Activated CD4-positive, alpha-beta T cell treated with anti-CD3 and anti-CD28 coated beads for 4 hours (primary cell): ENCODE data around the gene LILRA1.
"Not testable (repeated sequence)": the region's sequence is repeated elsewhere in the genome, so short reads cannot be mapped to it uniquely, and the experiment has no call there.

Experiments
- DNase-seq, 2 donors: peaks; one replicate each; pipeline ENCODE4 v3.0.0-alpha.2; 2020

Gene LILRA1

DNA sequence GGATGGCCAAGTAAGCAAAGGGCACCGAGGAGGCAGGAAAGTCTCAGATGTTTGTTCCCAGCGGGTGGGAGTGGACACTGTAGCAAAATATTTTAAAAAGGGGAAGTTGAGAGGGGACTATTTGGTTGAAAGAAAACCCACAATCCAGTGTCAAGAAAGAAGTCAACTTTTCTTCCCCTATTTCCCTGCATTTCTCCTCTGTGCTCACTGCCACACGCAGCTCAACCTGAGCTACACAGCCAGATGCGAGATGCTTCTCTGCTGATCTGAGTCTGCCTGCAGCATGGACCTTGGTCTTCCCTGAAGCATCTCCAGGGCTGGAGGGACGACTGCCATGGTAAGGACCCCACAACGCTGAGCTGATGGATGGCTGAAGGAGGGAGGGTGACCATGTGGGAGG lies at the start of gene LILRA1:
LILRA1 (plus strand) TSS at position 188 of the 400 bp plus-strand sequence. CDS start 613 bp downstream, outside the sequence.
- DNase-seq: not testable (repeated sequence)

DNA sequence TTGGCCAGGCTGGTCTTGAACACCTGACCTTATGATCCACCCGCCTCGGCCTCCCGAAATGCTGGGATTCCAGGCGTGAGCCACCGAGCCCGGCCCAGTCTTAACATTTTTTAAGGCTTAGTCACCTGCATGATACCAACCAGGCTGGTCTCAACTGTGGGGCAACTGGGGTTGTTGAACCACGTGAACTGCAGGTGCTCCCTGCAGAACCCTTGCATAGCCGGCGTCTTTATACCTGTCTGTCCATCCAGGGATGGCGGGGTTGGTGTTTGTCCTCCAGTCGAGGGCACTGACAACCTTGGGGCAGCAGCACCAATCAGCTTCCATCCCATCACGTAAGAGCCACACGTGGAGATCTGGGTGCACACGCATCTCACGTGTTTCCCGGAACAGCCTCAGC lies 44.6 kb upstream of the LILRA1 start:
- no peak for DNase-seq

DNA sequence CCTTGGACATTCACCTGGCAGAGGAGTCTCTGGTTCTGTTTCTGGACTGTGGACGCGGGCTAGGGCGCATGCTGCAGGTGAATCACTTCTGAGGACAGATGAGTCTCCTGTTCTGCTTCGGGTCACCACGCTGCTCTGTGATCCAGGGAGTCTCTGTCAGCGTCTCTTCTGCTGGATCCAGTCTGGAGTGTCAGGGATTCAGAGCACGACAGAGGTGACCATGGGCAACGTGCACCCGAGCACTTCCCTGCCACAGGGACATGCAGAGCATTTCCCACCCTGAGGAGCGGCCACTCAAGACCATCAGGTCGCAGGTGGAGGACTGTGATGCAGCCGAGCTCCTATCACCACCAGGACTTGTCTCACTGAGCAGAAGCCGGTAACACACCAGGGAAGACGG lies 44.2 kb upstream of the LILRA1 start:
- no peak for DNase-seq

DNA sequence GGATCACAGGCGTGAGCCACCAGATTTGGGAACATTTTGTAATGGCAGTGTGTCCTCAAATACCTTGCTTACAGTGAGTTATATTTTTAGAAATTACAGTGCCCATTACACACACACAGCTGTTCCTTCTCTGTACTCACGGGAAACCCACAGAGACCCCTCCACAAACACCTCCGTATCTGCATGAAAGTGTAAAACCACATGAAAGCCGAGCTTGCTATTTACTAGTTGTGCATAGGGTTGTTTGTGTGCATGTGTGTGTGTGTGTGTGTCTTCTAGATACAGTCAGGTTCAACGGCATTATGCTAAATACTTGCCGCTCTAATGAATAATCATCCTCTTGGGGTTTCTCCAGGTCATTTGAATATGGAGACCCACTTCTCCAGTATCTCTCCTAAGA lies 42.1 kb upstream of the LILRA1 start:
- no peak for DNase-seq

DNA sequence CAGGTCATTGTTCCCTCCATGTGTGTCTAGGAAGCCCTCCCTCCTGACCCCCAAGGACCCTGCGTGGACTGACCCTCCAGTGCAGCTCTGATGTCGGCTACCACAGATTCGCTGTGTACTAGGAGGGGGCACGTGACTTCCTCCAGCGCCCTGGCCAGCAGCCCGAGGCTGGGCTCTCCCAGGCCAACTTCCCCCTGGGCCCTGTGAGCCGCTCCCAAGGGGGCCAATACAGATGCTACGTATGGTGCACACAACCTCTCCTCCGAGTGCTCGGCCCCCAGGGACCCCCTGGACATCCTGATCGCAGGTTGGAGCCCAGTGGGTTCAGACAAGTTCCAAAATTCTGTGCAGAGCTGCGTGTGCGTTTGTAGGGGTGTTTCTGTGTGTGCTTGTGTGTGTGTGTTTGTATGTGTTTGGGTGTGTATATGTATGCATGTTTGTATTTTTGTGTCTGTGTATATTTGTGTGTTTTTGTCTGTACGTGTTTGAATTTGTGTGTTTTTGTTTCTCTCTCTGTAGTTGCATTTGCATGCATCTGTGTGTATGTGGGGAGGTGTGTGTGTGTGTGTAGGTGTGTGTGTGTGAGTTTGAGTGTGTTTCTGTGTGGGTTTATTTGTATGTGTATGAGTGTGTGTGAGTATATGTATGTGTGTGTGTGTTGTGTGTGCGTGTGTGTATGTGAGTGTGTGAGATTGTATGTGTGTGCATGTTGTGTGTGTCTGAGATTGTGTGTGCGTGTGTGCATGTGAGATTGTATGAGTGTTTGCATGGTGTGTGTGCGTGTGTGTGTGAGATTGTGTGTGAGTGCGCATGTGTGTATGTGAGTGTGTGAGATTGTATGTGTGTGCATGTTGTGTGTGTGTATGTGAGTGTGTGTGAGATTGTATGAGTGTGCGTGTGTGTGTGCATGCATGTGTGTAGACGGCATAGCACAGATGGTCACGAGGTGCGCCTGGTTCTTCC lies 41.2 kb upstream of the LILRA1 start:
- DNase-seq: no peak

DNA sequence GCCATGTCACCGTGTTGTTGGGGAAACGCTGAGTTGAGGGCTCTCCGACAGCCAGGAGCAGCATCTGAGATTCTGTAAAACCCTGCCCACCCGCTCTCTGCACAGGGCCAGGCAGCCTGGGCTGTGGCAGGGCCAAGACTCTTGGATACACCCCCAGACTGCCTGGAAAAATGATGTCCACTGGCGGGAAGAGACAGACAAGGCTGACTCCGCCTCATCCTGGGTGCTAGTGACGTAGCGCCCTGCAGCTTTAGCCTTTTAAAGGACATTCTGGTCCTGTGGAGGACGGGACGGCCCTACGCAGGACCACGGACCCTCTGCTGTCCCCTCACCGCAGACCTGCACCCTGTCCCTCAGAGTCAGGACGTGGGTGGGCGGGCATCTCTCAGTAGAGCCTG lies 40.5 kb upstream of the LILRA1 start:
- no peak for DNase-seq

DNA sequence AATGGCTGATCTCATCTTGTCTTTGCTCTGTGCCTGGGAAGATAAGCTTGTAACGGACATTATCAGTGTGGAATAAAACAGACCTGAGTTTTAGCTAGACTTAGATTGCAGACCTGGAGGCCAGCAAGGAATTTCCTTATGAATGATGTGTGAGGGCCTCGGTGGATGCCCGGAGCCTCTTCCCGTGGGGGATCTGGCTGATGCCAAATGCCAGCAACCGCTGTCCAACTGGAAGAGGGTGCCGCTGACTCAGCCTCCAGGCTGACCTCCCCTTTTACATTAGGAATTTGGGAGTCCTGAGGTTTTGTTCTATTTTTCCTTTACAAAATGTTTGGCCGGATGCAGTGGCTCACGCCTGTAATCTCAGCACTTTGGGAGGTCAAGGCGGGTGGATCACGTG lies 39.4 kb upstream of the LILRA1 start:
- DNase-seq: no peak

DNA sequence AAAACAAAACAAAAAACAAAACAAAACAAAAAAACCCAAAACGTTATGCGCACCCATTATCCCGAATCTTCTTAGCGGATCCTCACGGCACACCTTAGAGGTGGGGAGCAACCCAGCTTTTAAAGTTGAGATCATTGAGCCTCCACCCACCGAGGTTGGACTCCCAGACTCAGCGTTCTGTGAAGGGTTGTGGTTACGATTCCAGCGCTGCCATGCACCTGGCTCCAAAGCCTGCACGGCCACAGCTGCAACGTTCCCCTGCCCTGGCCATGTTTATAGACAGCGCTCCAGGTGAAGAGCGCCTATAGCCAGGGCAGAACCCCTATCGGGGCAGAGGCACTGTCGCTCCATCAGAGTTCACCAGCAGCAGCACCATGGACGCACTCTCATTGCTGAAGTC lies 38.5 kb upstream of the LILRA1 start:
- no peak for DNase-seq

DNA sequence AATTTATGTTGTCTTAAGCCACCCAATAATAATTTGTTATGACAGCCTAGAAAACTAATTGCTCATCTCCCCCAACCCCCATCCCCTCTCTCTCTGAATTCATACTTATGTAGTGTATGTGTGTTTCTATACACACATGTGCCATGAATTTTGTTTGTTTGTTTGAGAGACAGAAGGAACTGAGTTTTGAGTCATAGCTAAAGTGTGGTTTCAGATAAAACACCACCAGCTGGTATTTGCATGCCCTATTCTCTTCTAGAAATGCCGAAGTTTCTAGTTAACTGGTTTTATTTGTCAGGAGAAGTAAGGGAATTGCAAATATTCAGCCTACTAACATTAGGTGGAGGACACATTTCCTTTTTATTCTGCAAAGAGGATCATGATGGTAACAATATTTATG lies 37.2 kb upstream of the LILRA1 start:
- DNase-seq: no peak

DNA sequence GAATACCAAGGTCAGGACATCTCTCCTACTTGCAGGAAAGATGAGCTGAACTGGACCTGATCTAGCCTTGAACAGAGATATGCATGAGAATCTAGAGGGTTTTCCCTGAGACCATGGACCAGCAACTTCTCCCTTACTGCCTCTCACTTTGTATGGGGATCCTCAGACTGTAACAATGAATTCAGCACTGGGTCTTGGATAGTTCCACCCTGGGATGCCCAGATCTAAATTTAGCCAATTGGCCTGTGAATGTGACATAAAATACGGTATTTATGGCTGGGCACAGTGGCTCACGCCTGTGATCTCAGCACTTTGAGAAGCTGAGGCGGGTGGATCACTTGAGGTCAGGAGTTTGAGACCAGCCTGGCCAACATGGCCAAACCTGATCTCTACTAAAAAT lies 35.1 kb upstream of the LILRA1 start:
- no peak for DNase-seq

DNA sequence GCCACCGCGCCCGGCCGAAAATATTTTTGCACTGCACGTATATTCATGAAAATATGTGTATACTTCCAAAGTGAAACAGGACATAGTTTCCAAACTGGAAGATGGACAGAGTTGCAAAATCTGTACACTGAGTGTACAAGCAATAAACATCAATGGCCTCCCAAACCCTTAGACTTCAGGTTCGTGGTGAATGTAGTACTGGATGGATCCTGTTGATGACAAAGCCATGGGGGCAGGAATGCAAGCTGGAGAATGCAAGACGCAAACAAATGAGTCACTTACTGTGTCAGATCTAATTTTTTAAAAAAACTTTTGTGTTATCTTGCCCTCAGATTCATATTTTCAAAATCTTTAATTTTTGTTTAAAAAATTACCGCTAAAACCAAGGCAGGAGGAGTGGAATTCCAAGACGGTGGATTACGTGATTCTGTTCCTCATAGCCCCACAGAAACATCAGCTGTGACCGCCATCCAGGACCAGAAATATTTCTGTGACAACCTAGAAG lies 32.5 kb upstream of the LILRA1 start:
- DNase-seq: no peak

DNA sequence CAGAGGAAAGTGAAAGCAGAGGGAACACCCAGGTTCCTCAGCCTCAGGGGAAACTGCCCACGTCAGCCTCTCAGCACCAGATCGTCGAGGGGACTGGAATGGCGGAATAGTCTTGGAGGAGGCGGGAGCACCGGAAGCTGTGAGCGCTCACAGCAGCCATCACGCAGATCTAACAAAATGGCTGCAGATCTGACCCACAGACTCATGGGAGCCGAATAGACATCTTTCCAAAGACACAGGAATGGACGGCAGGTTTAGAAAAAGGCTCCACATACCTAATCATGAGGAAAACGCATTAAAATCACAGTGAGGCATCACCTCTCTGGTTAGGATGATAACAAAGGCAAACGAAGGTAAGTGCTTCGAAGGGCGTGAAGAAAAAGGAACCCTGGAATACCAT lies 31.6 kb upstream of the LILRA1 start:
- DNase-seq: no peak

DNA sequence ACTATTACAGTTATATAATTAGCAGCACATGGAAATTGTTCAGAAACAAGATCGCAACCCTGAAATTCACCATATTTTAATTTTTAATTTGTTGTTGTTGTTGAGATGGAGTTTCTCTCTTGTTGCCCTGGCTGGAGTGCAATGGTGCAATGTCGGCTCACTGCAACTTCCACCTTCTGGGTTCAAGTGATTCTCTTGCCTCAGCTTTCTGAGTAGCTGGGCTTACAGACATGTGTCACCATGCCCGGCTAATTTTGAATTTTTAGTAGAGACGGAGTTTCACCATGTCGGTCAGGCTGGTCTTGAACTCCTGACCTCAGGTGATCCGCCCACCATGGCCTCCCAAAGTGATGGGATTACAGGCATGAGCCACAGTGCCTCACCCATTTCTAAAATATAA lies 30.2 kb upstream of the LILRA1 start:
- not testable (repeated sequence) for DNase-seq

DNA sequence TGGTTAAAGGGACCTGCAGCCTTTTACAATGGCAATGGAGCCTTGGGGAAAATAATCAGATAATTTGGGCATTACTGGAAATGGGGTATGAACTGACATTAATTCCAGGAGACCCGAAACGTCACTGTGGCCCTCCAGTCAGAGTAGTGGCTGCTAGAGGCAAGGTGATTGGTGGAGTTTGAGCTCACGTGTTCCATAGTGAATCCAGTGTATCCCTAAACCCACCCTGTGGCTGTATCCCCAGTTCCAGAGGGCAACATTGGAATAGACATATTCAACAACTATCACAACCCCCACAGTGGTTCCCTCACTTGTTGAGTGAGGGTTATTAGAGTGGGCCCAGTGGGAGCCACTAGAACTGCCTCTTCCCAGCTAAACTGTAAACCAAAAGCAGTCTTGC lies 23.1 kb upstream of the LILRA1 start:
- no peak for DNase-seq

DNA sequence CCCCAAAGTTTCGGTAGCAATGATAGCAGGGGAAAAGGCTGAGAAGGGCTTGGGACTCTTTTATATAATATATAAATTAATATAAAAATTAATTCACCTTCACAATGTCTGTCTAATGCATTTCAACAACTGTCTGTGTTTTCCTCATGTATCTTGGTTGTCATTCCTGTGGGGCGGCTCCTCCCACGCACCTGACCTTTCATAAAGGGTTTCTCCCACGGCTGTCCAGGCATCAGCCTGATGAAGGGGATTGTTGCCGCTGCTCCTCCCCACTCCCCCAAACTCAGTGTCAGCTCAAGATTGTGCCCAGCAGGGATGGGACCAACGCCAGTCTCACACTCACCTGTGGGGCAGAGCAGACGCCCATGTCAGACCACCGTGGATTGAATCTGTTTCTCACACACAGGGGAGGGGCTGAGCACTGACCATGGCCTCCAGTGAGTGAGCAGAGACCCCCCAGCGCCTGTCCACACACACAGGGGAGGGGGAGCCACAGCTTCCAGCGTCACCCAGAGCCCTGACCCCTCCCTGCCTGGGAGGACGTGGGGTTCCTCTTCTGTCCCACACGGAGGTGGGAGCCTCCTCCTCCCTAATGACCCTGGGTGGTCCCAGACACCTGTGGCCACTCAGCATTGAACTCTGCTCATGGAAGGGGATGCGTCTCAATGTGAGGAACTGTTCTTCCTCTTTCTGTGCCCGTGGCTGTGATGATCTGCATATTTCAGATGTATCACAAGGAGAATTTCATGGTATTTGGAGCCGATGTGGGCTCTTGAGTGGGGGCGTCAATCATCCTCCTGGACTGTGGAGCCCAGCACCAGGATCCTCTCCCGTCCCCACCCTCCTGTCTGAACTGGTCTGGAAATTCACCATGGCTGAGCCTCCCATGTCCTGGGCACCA lies 21.5 kb upstream of the LILRA1 start:
- DNase-seq: not testable (repeated sequence)

DNA sequence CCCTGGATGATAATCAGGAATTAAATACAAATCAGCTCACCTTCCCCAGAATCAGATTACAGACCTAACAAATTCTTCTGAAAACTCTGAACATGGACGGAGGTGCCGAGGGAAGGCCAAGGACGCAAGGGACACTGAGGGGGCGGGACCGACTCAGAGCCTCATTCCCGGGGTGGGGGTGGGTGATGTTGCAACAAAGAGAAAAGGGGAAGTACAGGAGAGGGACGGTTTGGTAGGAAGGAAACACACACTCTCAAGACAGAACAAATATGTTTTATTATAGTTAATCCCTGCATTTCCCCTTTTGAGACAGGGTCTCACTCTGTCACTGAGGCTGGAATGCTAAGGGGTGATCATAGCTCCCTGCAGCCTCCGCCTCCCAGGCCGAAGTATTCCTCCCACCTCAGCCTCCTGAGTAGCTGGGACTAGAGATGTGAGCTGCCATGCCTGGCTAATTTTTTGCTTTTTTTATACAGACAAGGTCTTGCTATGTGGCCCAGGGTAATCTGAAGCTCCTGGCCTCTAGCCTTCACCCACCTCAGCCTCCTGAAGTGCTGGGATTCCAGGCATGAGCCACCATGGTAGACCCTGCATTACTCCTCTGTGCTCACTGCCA lies 20.6 kb upstream of the LILRA1 start:
- no peak for DNase-seq

DNA sequence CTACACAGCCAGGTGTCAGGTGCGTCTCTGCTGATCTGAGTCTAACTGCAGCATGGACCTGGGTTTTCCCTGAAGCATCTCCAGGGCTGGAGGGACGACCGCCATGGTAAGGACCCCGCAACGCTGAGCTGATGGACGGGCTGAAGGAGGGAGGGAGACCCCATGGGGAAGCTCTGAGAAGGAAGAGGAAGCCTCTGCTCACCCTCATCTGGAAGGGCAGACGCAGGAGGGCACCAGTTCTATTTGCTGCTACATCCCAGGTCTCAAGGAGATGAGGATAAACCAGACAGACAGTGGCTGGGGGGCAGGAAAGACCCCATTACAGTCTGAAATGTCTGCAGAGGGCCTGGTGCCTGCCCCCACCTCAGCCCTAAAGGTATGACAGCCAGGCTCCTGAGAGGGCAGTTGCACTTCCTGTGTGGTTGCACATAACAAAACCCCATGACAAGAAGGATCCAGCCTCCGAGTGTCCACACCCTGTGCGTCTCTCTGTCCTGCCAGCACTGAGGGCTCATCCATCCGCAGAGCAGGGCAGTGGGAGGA lies 20.0 kb upstream of the LILRA1 start, which contains the start of gene LILRA2:
LILRA2 (plus strand) TSS at position 461 of the 543 bp plus-strand sequence. CDS start 89 bp downstream, outside the sequence.
- no peak for DNase-seq

DNA sequence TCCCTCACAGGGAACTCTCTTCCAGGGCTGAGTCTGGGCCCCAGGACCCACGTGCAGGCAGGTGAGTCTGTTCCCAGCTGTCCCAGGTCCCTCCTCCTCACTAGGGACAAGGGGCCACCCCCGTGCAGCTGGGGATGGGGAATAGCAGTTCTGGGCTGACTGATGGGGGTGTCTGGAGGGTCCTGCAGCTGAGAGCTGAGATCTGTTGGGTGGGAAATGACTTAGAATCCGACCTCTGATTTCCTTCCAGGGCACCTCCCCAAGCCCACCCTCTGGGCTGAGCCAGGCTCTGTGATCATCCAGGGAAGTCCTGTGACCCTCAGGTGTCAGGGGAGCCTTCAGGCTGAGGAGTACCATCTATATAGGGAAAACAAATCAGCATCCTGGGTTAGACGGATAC lies 19.4 kb upstream of the LILRA1 start:
- DNase-seq: no peak

DNA sequence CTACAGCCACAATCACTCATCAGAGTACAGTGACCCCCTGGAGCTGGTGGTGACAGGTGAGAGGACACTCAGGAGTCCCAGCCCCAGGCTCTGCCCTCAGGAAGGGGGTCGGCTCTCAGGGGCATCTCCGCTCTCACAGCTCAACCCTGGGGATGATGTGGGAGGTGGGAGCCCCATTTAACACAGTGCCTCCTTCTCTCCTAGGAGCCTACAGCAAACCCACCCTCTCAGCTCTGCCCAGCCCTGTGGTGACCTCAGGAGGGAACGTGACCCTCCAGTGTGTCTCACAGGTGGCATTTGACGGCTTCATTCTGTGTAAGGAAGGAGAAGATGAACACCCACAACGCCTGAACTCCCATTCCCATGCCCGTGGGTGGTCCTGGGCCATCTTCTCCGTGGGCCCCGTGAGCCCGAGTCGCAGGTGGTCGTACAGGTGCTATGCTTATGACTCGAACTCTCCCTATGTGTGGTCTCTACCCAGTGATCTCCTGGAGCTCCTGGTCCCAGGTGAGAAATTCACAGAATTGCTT lies 18.8 kb upstream of the LILRA1 start:
- DNase-seq: no peak

DNA sequence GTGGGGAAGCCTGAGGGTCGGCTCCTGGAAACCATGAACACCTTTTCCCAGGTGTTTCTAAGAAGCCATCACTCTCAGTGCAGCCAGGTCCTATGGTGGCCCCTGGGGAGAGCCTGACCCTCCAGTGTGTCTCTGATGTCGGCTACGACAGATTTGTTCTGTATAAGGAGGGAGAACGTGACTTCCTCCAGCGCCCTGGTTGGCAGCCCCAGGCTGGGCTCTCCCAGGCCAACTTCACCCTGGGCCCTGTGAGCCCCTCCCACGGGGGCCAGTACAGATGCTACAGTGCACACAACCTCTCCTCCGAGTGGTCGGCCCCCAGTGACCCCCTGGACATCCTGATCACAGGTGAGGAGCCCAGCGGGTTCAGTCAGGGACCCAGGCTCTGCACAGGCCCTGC lies 18.2 kb upstream of the LILRA1 start:
- not testable (repeated sequence) for DNase-seq

DNA sequence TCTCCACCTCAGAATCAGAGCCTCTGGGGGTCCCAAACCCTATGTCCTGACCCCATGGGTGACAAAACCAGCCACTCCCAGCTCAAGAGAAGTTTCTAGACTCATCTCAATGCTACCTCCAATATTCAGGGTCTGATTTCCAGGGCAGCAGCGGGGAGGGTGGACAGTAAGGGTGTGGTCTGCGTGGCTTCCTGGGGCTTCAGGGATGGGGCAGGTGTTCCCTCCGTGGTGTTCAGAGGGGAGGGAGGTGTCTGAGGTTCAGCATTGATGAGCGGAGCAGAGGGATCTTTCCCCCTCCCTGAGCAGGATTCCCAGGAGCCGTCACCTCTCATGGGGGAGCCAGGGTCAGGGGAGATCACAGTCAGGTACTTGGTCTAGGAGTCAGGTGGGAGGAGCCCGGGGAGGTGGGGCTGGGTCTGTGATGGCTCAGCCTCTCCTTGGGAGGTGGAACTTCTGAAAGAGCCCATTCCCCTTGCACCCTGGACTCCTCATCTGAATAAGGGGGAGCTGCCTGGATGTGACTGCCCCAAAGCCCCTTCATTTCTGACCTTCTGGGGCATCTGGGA lies 16.9 kb upstream of the LILRA1 start:
- DNase-seq: no peak

DNA sequence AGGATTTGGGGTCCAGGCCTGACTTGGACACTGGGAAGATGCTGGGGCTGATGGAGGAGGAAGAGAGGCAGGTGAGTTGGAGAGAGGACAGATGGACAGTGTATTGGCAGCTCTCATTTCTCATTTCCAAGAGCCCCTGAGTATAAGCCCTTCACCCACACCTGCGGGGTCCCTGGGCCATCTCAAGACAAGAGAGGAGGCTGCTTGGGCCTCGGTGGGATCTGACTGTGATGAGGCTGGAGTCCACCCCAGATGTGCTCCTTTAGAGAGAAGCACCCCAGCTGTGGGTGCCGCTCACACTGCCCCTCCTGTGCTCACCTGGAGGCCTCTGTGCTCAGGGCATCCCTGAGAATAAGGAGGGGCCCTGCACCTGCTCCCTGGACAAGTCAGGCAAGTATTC lies 16.1 kb upstream of the LILRA1 start:
- DNase-seq: no peak
